Stimulated activated effector memory CD8-positive, alpha-beta T cell treated with anti-CD3 and anti-CD28 coated beads, Interleukin-12 subunit alpha, Interleukin-12 subunit beta, amount 100 ng/mL, for 72 hours (primary cell): ENCODE data around the gene G6PC2.
"Not testable (repeated sequence)": the region's sequence is repeated elsewhere in the genome, so short reads cannot be mapped to it uniquely, and the experiment has no call there.

ENCODE experiments used
- ATAC-seq: fragments of 150-1000 bp; cut with Tn5 transposase; 2 replicates; pipeline ENCODE4 v1.10.0; 2021
- DNase-seq, 2 donors: peaks; one replicate each; pipeline ENCODE4 v3.0.0; 2021 to 2022; ENCODE audit warnings: low spot score in 2 of 2
- H3K27ac Mint-ChIP-seq: one replicate; pipeline ENCODE4 v1.8.0; 2022; ENCODE audit warnings: mild to moderate bottlenecking, mixed read lengths
- H3K36me3 Mint-ChIP-seq: one replicate; pipeline ENCODE4 v1.8.0; 2022; ENCODE audit warnings: mild to moderate bottlenecking, mixed read lengths
- H3K4me1 Mint-ChIP-seq: one replicate; pipeline ENCODE4 v1.8.0; 2022; ENCODE audit warnings: mixed read lengths
- H3K4me3 Mint-ChIP-seq: one replicate; pipeline ENCODE4 v1.8.0; 2022; ENCODE audit warnings: mild to moderate bottlenecking, mixed read lengths
- H3K9me3 Mint-ChIP-seq: one replicate; pipeline ENCODE4 v1.8.0; 2022; ENCODE audit warnings: mixed read lengths

G6PC2 gene, protein sequence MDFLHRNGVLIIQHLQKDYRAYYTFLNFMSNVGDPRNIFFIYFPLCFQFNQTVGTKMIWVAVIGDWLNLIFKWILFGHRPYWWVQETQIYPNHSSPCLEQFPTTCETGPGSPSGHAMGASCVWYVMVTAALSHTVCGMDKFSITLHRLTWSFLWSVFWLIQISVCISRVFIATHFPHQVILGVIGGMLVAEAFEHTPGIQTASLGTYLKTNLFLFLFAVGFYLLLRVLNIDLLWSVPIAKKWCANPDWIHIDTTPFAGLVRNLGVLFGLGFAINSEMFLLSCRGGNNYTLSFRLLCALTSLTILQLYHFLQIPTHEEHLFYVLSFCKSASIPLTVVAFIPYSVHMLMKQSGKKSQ

DNA sequence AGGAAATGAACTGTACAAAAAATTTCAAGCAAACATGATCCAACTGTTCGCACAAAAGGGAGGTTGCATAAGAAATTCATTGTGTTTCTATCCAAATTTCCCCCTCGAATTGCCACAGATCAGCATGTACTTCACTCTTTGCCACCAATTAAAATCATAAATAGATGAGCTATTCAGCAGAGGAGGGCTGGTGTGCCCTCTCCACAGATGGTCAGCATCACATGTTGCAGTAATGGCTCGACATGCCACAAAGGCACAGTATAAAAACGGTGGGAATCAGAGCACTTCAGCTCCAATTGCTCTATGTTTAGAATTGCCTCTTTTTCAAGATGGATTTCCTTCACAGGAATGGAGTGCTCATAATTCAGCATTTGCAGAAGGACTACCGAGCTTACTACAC is at the start of gene G6PC2:
G6PC2 (plus strand) TSS at position 289 of the 400 bp plus-strand sequence; CDS start at position 330, 41 bp downstream.
- H3K4me3 Mint-ChIP-seq, result no peak within 1 kb of the TSS
- H3K36me3 Mint-ChIP-seq, result no peaks in the 10 kb centered on the region
- no peak within 1 kb of the TSS for H3K27ac Mint-ChIP-seq
- DNase-seq (no peak), ATAC-seq (no peak)
- H3K9me3 Mint-ChIP-seq, result no peaks in the 10 kb centered on the region
- no peaks in the 10 kb centered on the region for H3K4me1 Mint-ChIP-seq

DNA sequence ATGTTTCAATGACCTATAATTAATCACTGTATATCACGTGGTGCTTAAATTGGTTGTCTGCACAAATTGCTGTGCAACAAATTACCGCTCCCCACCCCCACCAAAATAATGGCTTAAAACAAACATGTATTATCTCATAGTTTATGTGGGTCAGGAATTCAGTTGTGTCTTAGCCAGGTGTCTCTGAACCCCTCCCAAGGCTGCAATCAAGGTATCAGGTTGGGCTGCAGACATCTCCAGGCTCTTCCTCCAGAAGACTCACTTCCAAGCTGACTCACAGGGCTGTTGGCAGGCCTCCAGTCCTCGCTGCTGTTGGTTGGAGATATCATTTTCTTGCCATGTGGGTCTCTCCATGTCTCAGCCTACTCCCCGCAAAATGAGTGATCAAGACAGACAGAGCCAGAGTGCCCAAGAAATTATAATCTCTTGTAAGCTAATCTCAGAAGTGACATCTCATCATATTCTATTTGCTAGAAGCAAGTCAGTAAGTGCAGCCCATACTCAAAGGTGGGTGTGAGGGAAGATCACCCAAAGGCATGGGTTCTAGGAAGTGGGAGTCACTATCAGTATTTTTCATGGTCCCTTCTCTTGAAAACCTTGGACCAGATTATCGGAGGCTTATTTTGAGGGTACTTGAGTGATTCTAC is 49.3 kb upstream of the G6PC2 start:
- Mint-ChIP-seq H3K4me1 (no peaks in the 10 kb centered on the region), H3K4me3 (no peak overlapping the region), H3K36me3 (no peaks in the 10 kb centered on the region), H3K27ac (no peak overlapping the region), H3K9me3 (no peaks in the 10 kb centered on the region)
- ATAC-seq (no peak), DNase-seq (no peak)

DNA sequence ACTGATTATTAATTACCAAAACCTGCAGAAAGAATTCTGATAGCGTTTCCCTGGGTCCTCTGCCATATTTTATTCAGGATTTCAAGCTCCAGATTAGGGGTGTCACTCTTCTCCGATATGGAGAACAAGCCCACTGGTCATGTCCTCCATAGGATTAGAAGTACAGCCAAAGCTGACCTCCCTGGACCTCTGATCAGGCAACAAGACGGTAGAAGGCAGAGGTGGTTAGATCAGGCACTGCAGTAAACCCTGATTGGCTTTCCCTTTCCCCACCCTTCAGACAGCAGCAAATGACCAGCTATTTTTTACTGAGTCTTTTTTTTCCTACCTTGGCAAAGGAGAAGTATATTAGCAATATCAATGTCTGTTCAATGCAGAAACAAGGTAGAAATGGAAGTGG is 48.6 kb upstream of the G6PC2 start:
- no peaks in the 10 kb centered on the region for H3K9me3 Mint-ChIP-seq

GRCh38 chr2:168853471-168853870 is 47.6 kb upstream of the G6PC2 start:
- Mint-ChIP-seq H3K27ac (no peak overlapping the region), H3K4me3 (no peak overlapping the region), H3K4me1 (no peaks in the 10 kb centered on the region), H3K36me3 (no peaks in the 10 kb centered on the region), H3K9me3 (no peaks in the 10 kb centered on the region)
- ATAC-seq (no peak), DNase-seq (no peak)

More for the DNA sequence above, 48.6 kb upstream of the G6PC2 start:
- no peak for ATAC-seq
- no peaks in the 10 kb centered on the region for H3K4me1 Mint-ChIP-seq
- H3K36me3 Mint-ChIP-seq, result no peaks in the 10 kb centered on the region
- no peak for DNase-seq
- H3K27ac Mint-ChIP-seq, result no peak overlapping the region
- no peak overlapping the region for H3K4me3 Mint-ChIP-seq

GRCh38 chr2:168854651-168855050 is 46.4 kb upstream of the G6PC2 start:
- H3K9me3 Mint-ChIP-seq, result no peaks in the 10 kb centered on the region
- H3K4me1 Mint-ChIP-seq, result no peaks in the 10 kb centered on the region
- no peaks in the 10 kb centered on the region for H3K36me3 Mint-ChIP-seq
- no peak for DNase-seq
- no peak overlapping the region for H3K27ac Mint-ChIP-seq
- ATAC-seq, result no peak
- no peak overlapping the region for H3K4me3 Mint-ChIP-seq

- H3K36me3 Mint-ChIP-seq, result no peaks in the 10 kb centered on the region
- ATAC-seq, result no peak
- H3K9me3 Mint-ChIP-seq, result no peaks in the 10 kb centered on the region
- no peak overlapping the region for H3K27ac Mint-ChIP-seq
- H3K4me3 Mint-ChIP-seq, result no peak overlapping the region
- H3K4me1 Mint-ChIP-seq, result no peaks in the 10 kb centered on the region
- no peak for DNase-seq
These were observed 45.5 kb upstream of the G6PC2 start for GRCh38 chr2:168855601-168856000.

GRCh38 chr2:168858146-168858545 is 42.9 kb upstream of the G6PC2 start:
- no peak overlapping the region for H3K27ac Mint-ChIP-seq
- no peaks in the 10 kb centered on the region for H3K36me3 Mint-ChIP-seq
- no peaks in the 10 kb centered on the region for H3K4me1 Mint-ChIP-seq
- H3K9me3 Mint-ChIP-seq, result no peaks in the 10 kb centered on the region
- ATAC-seq, result no peak
- no peak overlapping the region for H3K4me3 Mint-ChIP-seq
- no peak for DNase-seq

DNA sequence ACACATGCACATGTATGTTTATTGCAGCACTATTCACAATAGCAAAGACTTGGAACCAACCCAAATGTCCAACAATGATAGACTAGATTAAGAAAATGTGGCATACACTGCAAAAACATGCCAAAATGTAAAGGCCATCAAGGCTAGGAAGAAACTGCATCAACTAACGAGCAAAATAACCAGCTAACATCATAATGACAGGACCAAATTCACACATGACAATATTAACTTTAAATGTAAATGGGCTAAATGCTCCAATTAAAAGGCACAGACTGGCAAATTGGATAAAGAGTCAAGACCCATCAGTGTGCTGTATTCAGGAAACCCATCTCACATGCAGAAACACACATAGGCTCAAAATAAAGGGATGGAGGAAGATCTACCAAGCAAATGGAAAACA is 33.9 kb upstream of the G6PC2 start:
- not testable (repeated sequence) for H3K4me3 Mint-ChIP-seq, H3K9me3 Mint-ChIP-seq, H3K36me3 Mint-ChIP-seq, DNase-seq, H3K27ac Mint-ChIP-seq, H3K4me1 Mint-ChIP-seq, ATAC-seq

DNA sequence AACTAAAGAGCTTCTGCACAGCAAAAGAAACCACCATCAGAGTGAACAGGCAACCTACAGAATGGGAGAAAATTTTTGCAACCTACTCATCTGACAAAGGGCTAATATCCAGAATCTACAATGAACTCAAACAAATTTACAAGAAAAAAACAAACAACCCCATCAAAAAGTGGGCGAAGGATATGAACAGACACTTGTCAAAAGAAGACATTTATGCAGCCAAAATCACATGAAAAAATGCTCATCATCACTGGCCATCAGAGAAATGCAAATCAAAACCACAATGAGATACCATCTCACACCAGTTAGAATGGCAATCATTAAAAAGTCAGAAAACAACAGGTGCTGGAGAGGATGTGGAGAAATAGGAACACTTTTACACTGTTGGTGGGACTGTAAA is 30.7 kb upstream of the G6PC2 start:
- not testable (repeated sequence) for H3K36me3 Mint-ChIP-seq, ATAC-seq, DNase-seq, H3K9me3 Mint-ChIP-seq, H3K4me1 Mint-ChIP-seq, H3K27ac Mint-ChIP-seq, H3K4me3 Mint-ChIP-seq

- ATAC-seq, DNase-seq, H3K27ac Mint-ChIP-seq, H3K36me3 Mint-ChIP-seq, H3K9me3 Mint-ChIP-seq, H3K4me1 Mint-ChIP-seq, H3K4me3 Mint-ChIP-seq: not testable (repeated sequence)
These were observed 30.3 kb upstream of the G6PC2 start for GRCh38 chr2:168870824-168871223.

DNA sequence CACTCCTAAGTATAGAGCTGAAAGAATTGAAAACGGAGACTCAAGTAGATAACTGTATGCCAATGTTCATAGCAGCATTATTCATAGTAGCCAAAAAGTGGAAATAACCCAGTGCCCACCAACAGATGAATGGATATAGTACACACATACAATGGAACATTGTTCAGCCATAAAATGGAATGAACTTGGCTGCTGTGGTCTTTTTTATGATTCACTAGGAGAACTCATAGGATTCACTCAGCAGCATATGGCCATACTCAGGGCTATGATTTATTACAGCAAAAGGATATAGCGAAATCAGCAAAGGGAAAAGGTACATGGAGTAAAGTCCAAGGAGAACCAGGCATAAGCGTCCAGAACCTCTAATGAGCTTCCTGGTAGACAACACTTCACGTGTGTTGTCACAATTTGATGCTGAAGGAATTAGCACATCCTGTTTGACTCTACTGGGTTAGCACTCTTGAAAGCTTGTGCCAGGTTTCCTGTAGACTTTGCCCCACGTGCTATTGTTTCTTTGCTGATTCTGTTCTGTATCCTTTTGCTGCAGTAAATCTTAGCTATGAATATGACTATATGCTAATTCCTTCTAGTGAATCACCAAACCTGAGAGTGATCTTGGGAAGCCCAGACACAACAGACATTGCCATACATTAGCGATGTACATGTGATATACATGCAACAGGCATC is 26.6 kb upstream of the G6PC2 start:
- Mint-ChIP-seq H3K4me1 (no peaks in the 10 kb centered on the region), H3K36me3 (no peaks in the 10 kb centered on the region), H3K27ac (no peak overlapping the region), H3K4me3 (no peak overlapping the region), H3K9me3 (no peaks in the 10 kb centered on the region)
- DNase-seq, result no peak
- no peak for ATAC-seq

DNA sequence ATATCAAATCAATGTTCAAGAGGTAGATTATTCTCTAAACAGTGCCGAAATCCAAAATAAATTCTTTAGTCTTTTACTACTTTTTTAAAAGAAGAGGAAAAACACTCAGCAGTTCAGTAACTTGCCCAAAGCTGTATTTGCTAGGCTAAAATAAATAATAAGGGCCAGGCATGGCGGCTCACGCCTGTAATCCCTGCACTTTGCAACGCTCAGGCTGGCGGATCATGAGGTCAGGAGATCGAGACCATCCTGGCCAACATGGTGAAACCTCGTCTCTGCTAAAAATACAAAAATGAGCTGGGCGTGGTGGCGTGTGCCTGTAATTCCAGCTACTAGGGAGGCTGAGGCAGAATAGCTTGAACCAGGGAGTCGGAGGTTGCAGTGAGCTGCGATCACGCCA is 18.9 kb upstream of the G6PC2 start:
- ATAC-seq, H3K27ac Mint-ChIP-seq, H3K4me3 Mint-ChIP-seq, DNase-seq, H3K9me3 Mint-ChIP-seq: not testable (repeated sequence)
- Mint-ChIP-seq H3K36me3 (peaks cover 11% of the 10 kb centered on the region), H3K4me1 (peaks cover 27% of the 10 kb centered on the region)

DNA sequence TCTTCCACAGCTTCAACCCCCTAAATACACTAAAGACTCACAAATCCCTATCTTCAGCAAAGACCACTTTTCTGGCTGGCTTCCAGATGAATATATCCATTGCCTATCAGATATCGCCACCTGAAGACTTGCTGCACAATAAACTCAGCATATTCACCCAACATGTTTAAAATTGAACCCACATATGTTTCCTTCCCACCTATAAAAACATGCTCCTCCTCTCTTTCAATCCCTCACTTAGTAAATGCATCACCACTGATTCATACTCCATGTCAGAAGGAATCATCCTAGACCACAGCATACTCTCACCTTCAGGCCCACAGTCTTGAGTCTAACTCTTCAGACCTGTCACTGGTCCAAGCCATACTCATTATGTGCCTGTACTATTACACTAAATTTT is 16.1 kb upstream of the G6PC2 start:
- ATAC-seq (peak; percentile 92), DNase-seq (no peak)
- no peaks in the 10 kb centered on the region for H3K9me3 Mint-ChIP-seq
- peaks cover 28% of the 10 kb centered on the region for H3K4me1 Mint-ChIP-seq
- no peak overlapping the region for H3K4me3 Mint-ChIP-seq
- H3K36me3 Mint-ChIP-seq, result peaks cover 26% of the 10 kb centered on the region
- H3K27ac Mint-ChIP-seq, result no peak overlapping the region

GRCh38 chr2:168889635-168890005 is 11.5 kb upstream of the G6PC2 start:
- ATAC-seq, result no peak
- DNase-seq, result no peak
- peak overlapping the region; percentile 91 for H3K27ac Mint-ChIP-seq
- peaks cover 32% of the 10 kb centered on the region for H3K36me3 Mint-ChIP-seq
- peak overlapping the region; percentile 87 for H3K4me3 Mint-ChIP-seq
- peaks cover 21% of the 10 kb centered on the region for H3K4me1 Mint-ChIP-seq
- H3K9me3 Mint-ChIP-seq, result no peaks in the 10 kb centered on the region

GRCh38 chr2:168890006-168890782 is 10.9 kb upstream of the G6PC2 start, which contains the start of gene SPC25:
Gene SPC25 (minus strand): TSS chr2:168890430. CDS start chr2:168889519, 911 bp downstream.
- peaks cover 15% of the 10 kb centered on the region for H3K4me1 Mint-ChIP-seq
- peaks cover 32% of the 10 kb centered on the region for H3K36me3 Mint-ChIP-seq
- DNase-seq (peak; percentile 75 to 92), ATAC-seq (peak; percentile 99)
- peak within 1 kb of the TSS; percentile 91 for H3K27ac Mint-ChIP-seq
- H3K4me3 Mint-ChIP-seq, result peak within 1 kb of the TSS; percentile 87
- H3K9me3 Mint-ChIP-seq, result no peaks in the 10 kb centered on the region
